GM19043 (cell line): ENCODE measurements around the gene MYO15B.

Source experiments
- ATAC-seq: cut with Tn5 transposase; IDR thresholded peaks from one replicate; pipeline ENCODE4 v1.9.1; 2021; ENCODE audit warnings: low read depth; ENCODE audit not compliant: unreplicated experiment

MYO15B gene

GRCh38 chr17:75587675-75588595 is at the start of gene MYO15B:
Gene MYO15B, plus strand, starts transcription at chr17:75587800. Its CDS starts 258 bp downstream, at chr17:75588058.
- ATAC-seq, result no peak

- ATAC-seq, result no peak
Observed at GRCh38 chr17:75539967-75540729, 47.5 kb upstream of the MYO15B start.

GRCh38 chr17:75540923-75541503 is 46.6 kb upstream of the MYO15B start:
- ATAC-seq, result no peak

- no peak for ATAC-seq
Observed at GRCh38 chr17:75542229-75542628, 45.4 kb upstream of the MYO15B start.

GRCh38 chr17:75542728-75543336 is 44.8 kb upstream of the MYO15B start:
- ATAC-seq, result no peak

- ATAC-seq, result no peak
Observed at GRCh38 chr17:75544250-75544649, 43.4 kb upstream of the MYO15B start.

GRCh38 chr17:75546181-75546580 is 41.4 kb upstream of the MYO15B start:
- ATAC-seq, result no peak

GRCh38 chr17:75547091-75547490 is 40.5 kb upstream of the MYO15B start:
- ATAC-seq, result no peak

GRCh38 chr17:75548813-75549212 is 38.8 kb upstream of the MYO15B start:
- ATAC-seq, result no peak

- ATAC-seq, result no peak
Observed at GRCh38 chr17:75549246-75550138, 38.1 kb upstream of the MYO15B start.

- no peak for ATAC-seq
Observed at GRCh38 chr17:75550139-75550465, 37.5 kb upstream of the MYO15B start.

GRCh38 chr17:75551266-75551665 is 36.3 kb upstream of the MYO15B start:
- ATAC-seq, result no peak

GRCh38 chr17:75552425-75553294 is 34.9 kb upstream of the MYO15B start:
- no peak for ATAC-seq

GRCh38 chr17:75553295-75554110 is 34.1 kb upstream of the MYO15B start:
- no peak for ATAC-seq

- ATAC-seq, result no peak
Observed at GRCh38 chr17:75555679-75556153, 31.9 kb upstream of the MYO15B start.

GRCh38 chr17:75557075-75557851 is 30.3 kb upstream of the MYO15B start:
- ATAC-seq, result no peak
